HCT116 (cell line): ENCODE data around the gene PCDH1. TPM values are rescaled to one million over a fixed set of nuclear protein-coding genes. Genes with fewer than 3 reads are reported as not detected.
A peak's percentile ranks its signal among the peaks of the same experiment; 100 is the strongest.
"Not testable (repeated sequence)": the region's sequence is repeated elsewhere in the genome, so short reads cannot be mapped to it uniquely, and the experiment has no call there.

ENCODE experiments used
- ATAC-seq: fragments of 200-7000 bp; cut with Tn5 transposase; 2 replicates; pipeline ENCODE4 v1.9.1; 2020; ENCODE audit warnings: mild to moderate bottlenecking, moderate library complexity
- BruUV-seq: library from RNA; stranded (reverse); fragments of 400-500 nt; replicated peaks from 2 replicates; lab custom pipeline; 2021; lab: Mats Ljungman, UMichigan
- CTCF ChIA-PET: fragments of 300-600 bp; sonication (Branson Sonifier 250); formaldehyde crosslinking; loops from one replicate; lab custom pipeline; 2021; ENCODE audit warnings: antibody characterized with exemption; lab: Charles Lee
- POLR2A ChIA-PET: fragments of 300-600, 350-600 bp; sonication (Branson Sonifier 250); formaldehyde crosslinking; loops from one replicate; lab custom pipeline; 2021; ENCODE audit warnings: antibody characterized with exemption; lab: Charles Lee
- RAD21 ChIA-PET, 2 experiments: fragments of 300-600 bp; sonication (Branson Sonifier 250); formaldehyde crosslinking; loops; one replicate each; lab custom pipeline; 2023; ENCODE audit warnings: low total read pairs in 2 of 2; ENCODE audit not compliant: uncharacterized antibody in 2 of 2, unreplicated experiment in 2 of 2, low non-redundant PET in 1 of 2; lab: Charles Lee
- DNase-seq: peaks from one replicate; pipeline ENCODE4 v3.0.0-alpha.2; 2010; ENCODE audit warnings: low read depth, low spot score
- H2AFZ ChIP-seq: fragments of 200-600 bp; shearing (Covaris generic), sonication (generic); 2 replicates; pipeline ENCODE4 v1.6.1; 2017; ENCODE audit warnings: low read depth, mixed run types, mixed read lengths, antibody characterized with exemption, low read length; ENCODE audit not compliant: poor library complexity, severe bottlenecking
- H3K27ac ChIP-seq: 2 replicates; pipeline ENCODE4 v1.5.1; 2012; ENCODE audit warnings: low read depth, low read length
- H3K27me3 ChIP-seq: fragments of 200-600 bp; sonication (generic); 2 replicates; pipeline ENCODE4 v1.6.1; 2016; ENCODE audit warnings: mixed run types, low read length, mixed read lengths; ENCODE audit not compliant: insufficient read depth
- H3K36me3 ChIP-seq, 2 experiments: fragments of 200-500 bp in 1 of 2; fragments of 200-600 bp in 1 of 2; sonication (Bioruptor generic) in 1 of 2; sonication (generic) in 1 of 2; 2 replicates each; pipeline versions ENCODE4 v1.5.1 to v1.6.1; 2014 to 2016; ENCODE audit warnings: low read length in 2 of 2, inconsistent platforms in 1 of 2, mixed read lengths in 1 of 2, mixed run types in 1 of 2; ENCODE audit not compliant: insufficient read depth in 2 of 2, control insufficient read depth in 1 of 2
- H3K4me1 ChIP-seq, 2 experiments: fragments of 200-600 bp in 1 of 2; sonication (generic) in 1 of 2; 2 replicates each; pipeline versions ENCODE4 v1.5.1 to v1.6.1; 2012 to 2017; ENCODE audit warnings: low read length in 2 of 2, inconsistent platforms in 1 of 2, mild to moderate bottlenecking in 1 of 2, mixed read lengths in 1 of 2, mixed run types in 1 of 2, moderate library complexity in 1 of 2; ENCODE audit not compliant: insufficient read depth in 2 of 2, control insufficient read depth in 1 of 2
- H3K4me2 ChIP-seq: fragments of 200-600 bp; sonication (generic); 2 replicates; pipeline ENCODE4 v1.6.1; 2017; ENCODE audit warnings: mixed run types, low read length, mixed read lengths
- H3K4me3 ChIP-seq, 2 experiments: fragments of 200-600 bp in 1 of 2; sonication (generic) in 1 of 2; replicated peaks in 1 of 2; 2 replicates each; pipeline ENCODE4 v1.5.1; 2011 to 2016; ENCODE audit warnings: low read length in 2 of 2, control low read depth in 1 of 2, low read depth in 1 of 2, mild to moderate bottlenecking in 1 of 2, mixed read lengths in 1 of 2, mixed run types in 1 of 2
- H3K79me2 ChIP-seq: fragments of 200-600 bp; sonication (generic); 2 replicates; pipeline ENCODE4 v1.6.1; 2017; ENCODE audit warnings: mild to moderate bottlenecking, mixed run types, low read length, moderate library complexity, mixed read lengths; ENCODE audit not compliant: insufficient read depth
- H3K9ac ChIP-seq: fragments of 200-600 bp; sonication (generic); 2 replicates; pipeline ENCODE4 v1.6.1; 2016; ENCODE audit warnings: low read length, mixed read lengths
- H3K9me2 ChIP-seq: fragments of 200-600 bp; sonication (generic), shearing (Covaris generic); 2 replicates; pipeline ENCODE4 v1.6.1; 2017; ENCODE audit warnings: mixed run types, mild to moderate bottlenecking, moderate library complexity; ENCODE audit not compliant: insufficient read depth
- H3K9me3 ChIP-seq, 2 experiments: fragments of 200-500 bp in 1 of 2; fragments of 200-600 bp in 1 of 2; sonication (Bioruptor generic) in 1 of 2; sonication (generic) in 1 of 2; 2 replicates each; pipeline ENCODE4 v1.6.1; 2014 to 2017; ENCODE audit warnings: low read length in 2 of 2, mixed read lengths in 2 of 2, inconsistent platforms in 1 of 2, low read depth in 1 of 2, mild to moderate bottlenecking in 1 of 2, mixed run types in 1 of 2, moderate library complexity in 1 of 2; ENCODE audit not compliant: control insufficient read depth in 1 of 2, insufficient read depth in 1 of 2
- H4K20me1 ChIP-seq: fragments of 200-600 bp; sonication (generic), shearing (Covaris generic); 2 replicates; pipeline ENCODE4 v1.6.1; 2017; ENCODE audit warnings: mixed run types, mild to moderate bottlenecking, moderate library complexity; ENCODE audit not compliant: insufficient read depth
- CEBPB ChIP-seq: IDR thresholded peaks from 2 replicates; pipeline ENCODE4 v1.6.1; 2012; ENCODE audit warnings: low read depth
- EGR1 ChIP-seq: IDR thresholded peaks from 2 replicates; pipeline ENCODE4 v1.6.1; 2012; ENCODE audit warnings: low read depth
- EZH2 ChIP-seq: fragments of 200-600 bp; sonication (generic); IDR thresholded peaks from 2 replicates; pipeline ENCODE4 v1.6.1; 2017; ENCODE audit warnings: antibody characterized with exemption, mixed run types
- EZH2phosphoT487 ChIP-seq: fragments of 200-600 bp; IDR thresholded peaks from 2 replicates; pipeline ENCODE4 v1.6.1; 2018; ENCODE audit warnings: antibody characterized with exemption, borderline replicate concordance
- FOSL1 ChIP-seq: IDR thresholded peaks from 2 replicates; pipeline ENCODE4 v1.6.1; 2012; ENCODE audit warnings: low read depth
- JUND ChIP-seq: IDR thresholded peaks from 2 replicates; pipeline ENCODE4 v1.6.1; 2012
- POLR2A ChIP-seq: IDR thresholded peaks from 2 replicates; pipeline ENCODE4 v1.7.0; 2011; ENCODE audit warnings: borderline replicate concordance; ENCODE audit not compliant: insufficient read depth, insufficient read length; ENCODE audit errors: extremely low read depth
- POLR2AphosphoS5 ChIP-seq: IDR thresholded peaks from 2 replicates; pipeline ENCODE4 v1.6.1; 2011; ENCODE audit warnings: mild to moderate bottlenecking, low read depth, low read length, moderate library complexity
- SIN3A ChIP-seq: IDR thresholded peaks from 2 replicates; pipeline ENCODE4 v1.6.1; 2012; ENCODE audit warnings: low read depth
- SP1 ChIP-seq: IDR thresholded peaks from 2 replicates; pipeline ENCODE4 v1.6.1; 2012; ENCODE audit warnings: low read depth
- TCF7L2 ChIP-seq: IDR thresholded peaks from 2 replicates; pipeline ENCODE4 v1.7.0; 2011; ENCODE audit warnings: borderline replicate concordance, inconsistent platforms; ENCODE audit not compliant: insufficient read depth, insufficient read length; ENCODE audit errors: extremely low read depth
- YY1 ChIP-seq: IDR thresholded peaks from 2 replicates; pipeline ENCODE4 v1.6.1; 2011; ENCODE audit warnings: low read length, low read depth, moderate library complexity, mild to moderate bottlenecking; ENCODE audit not compliant: insufficient replicate concordance; ENCODE audit errors: extremely low read depth
- ZNF274 ChIP-seq: fragments of 200-500 bp; sonication (Bioruptor generic); IDR thresholded peaks from 2 replicates; pipeline ENCODE4 v1.6.1; 2014; ENCODE audit warnings: mild to moderate bottlenecking, low read depth, low read length, inconsistent platforms
- intact Hi-C: fragments of 100-400 bp; cut with micrococcal nuclease; formaldehyde crosslinking; loops from 2 replicates; pipeline ENCODE4 v1.10.0; 2022
- total RNA-seq: library from RNA; stranded (reverse); gene quantifications from one replicate; pipeline ENCODE4 v1.2.1, GENCODE V29; 2021; ENCODE audit not compliant: unreplicated experiment
- TF ChIP-seq, protein P1 (sequence below), 3 experiments: fragments of 200-600 bp in 1 of 3; sonication (generic) in 1 of 3; IDR thresholded peaks in 2 of 3; conservative IDR thresholded peaks in 1 of 3; 2 replicates each; pipeline ENCODE4 v1.5.1; 2012 to 2017; ENCODE audit warnings: low read depth in 2 of 3, low read length in 2 of 3, antibody characterized with exemption in 1 of 3, borderline replicate concordance in 1 of 3, control low read depth in 1 of 3, mild to moderate bottlenecking in 1 of 3, mixed read lengths in 1 of 3, mixed run types in 1 of 3, moderate library complexity in 1 of 3; ENCODE audit not compliant: insufficient read depth in 1 of 3
- TF ChIP-seq, protein P2 (sequence below): IDR thresholded peaks from 2 replicates; pipeline ENCODE4 v1.6.1; 2012; ENCODE audit warnings: low read depth

PCDH1 gene
- total RNA-seq, 1 experiment from 2014 or later: 24.2 TPM

DNA sequence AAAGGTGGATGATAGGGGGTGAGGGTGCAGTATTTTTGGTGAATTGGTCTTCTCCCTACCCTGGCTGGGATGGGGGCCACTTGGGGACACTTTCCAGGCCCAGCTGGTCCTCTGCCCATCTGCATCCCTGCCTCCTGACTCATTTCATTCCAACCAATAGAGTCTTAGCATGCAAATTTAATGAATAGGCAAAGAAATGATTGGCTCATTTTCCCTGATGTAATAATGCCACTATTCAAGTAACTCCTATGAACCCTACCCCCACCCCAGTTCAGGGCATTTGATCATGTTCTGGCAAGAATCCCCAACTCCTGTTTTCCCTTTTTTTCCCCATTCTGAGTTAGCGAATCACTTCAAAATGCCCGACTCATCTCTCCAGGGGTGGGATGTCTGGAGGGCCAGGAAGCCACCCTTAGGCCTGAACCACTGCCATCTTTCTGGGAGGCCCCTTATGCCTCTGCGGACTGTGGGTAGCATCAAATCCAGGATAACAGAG is 56.7 kb downstream of the PCDH1 start:
- Histone ChIP-seq H3K9me2 (no peaks in the 10 kb centered on the region), H3K79me2 (no peaks in the 10 kb centered on the region), H4K20me1 (no peaks in the 10 kb centered on the region), H3K27ac (no peak overlapping the region), H3K4me3 (no peak overlapping the region), H3K9ac (no peak overlapping the region), H3K4me2 (no peak overlapping the region; the same call in 1 of the 2 replicates), H3K9me3 (no peaks in the 10 kb centered on the region), H3K27me3 (no peaks in the 10 kb centered on the region), H2AFZ (no peak overlapping the region), H3K36me3 (no peaks in the 10 kb centered on the region), H3K4me1 (peaks cover 0 to 7% of the 10 kb centered on the region in 2 experiments; a peak in 2 of 4 replicates)
- ChIA-PET POLR2A (interaction anchor here (1.5 kb wide), 1 partner anchor 11 kb away, joined by 6 read pairs; no protein-coding TSS in a partner anchor), RAD21 (no interaction called here), CTCF (interaction anchor here (1.0 to 1.6 kb wide), 3 partner anchors 10 to 139 kb away, joined by 6 to 8 read pairs (median 6); partner anchors contain the start of gene PCDH1)
- DNase-seq (peak; percentile 71), ATAC-seq (peak; percentile 64)
- peak; percentile 89 for TF ChIP-seq CEBPB
- TF ChIP-seq ZNF274: no peak
- TF ChIP-seq, protein P1, sequence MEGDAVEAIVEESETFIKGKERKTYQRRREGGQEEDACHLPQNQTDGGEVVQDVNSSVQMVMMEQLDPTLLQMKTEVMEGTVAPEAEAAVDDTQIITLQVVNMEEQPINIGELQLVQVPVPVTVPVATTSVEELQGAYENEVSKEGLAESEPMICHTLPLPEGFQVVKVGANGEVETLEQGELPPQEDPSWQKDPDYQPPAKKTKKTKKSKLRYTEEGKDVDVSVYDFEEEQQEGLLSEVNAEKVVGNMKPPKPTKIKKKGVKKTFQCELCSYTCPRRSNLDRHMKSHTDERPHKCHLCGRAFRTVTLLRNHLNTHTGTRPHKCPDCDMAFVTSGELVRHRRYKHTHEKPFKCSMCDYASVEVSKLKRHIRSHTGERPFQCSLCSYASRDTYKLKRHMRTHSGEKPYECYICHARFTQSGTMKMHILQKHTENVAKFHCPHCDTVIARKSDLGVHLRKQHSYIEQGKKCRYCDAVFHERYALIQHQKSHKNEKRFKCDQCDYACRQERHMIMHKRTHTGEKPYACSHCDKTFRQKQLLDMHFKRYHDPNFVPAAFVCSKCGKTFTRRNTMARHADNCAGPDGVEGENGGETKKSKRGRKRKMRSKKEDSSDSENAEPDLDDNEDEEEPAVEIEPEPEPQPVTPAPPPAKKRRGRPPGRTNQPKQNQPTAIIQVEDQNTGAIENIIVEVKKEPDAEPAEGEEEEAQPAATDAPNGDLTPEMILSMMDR (IDR thresholded peaks at IDR 0.05 in 2 of 3, conservative IDR thresholded peaks at IDR 0.05 in 1 of 3; ENCODE audit: borderline replicate concordance in 1 of 3, insufficient read depth in 1 of 3, low read depth in 2 of 3, low read length in 2 of 3): no peak
- TF ChIP-seq EGR1: no peak
- no peak for TF ChIP-seq JUND
- peak; percentile 60 for TF ChIP-seq SP1
- TF ChIP-seq, protein P2, sequence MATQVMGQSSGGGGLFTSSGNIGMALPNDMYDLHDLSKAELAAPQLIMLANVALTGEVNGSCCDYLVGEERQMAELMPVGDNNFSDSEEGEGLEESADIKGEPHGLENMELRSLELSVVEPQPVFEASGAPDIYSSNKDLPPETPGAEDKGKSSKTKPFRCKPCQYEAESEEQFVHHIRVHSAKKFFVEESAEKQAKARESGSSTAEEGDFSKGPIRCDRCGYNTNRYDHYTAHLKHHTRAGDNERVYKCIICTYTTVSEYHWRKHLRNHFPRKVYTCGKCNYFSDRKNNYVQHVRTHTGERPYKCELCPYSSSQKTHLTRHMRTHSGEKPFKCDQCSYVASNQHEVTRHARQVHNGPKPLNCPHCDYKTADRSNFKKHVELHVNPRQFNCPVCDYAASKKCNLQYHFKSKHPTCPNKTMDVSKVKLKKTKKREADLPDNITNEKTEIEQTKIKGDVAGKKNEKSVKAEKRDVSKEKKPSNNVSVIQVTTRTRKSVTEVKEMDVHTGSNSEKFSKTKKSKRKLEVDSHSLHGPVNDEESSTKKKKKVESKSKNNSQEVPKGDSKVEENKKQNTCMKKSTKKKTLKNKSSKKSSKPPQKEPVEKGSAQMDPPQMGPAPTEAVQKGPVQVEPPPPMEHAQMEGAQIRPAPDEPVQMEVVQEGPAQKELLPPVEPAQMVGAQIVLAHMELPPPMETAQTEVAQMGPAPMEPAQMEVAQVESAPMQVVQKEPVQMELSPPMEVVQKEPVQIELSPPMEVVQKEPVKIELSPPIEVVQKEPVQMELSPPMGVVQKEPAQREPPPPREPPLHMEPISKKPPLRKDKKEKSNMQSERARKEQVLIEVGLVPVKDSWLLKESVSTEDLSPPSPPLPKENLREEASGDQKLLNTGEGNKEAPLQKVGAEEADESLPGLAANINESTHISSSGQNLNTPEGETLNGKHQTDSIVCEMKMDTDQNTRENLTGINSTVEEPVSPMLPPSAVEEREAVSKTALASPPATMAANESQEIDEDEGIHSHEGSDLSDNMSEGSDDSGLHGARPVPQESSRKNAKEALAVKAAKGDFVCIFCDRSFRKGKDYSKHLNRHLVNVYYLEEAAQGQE: no peak
- no peak for TF ChIP-seq TCF7L2
- no peak for TF ChIP-seq EZH2phosphoT487
- no peak for TF ChIP-seq YY1
- TF ChIP-seq POLR2A: no peak
- no peak for TF ChIP-seq EZH2
- TF ChIP-seq POLR2AphosphoS5: peak; percentile 37; the same call in 1 of the 2 replicates
- TF ChIP-seq FOSL1: no peak; the same call in 1 of the 2 replicates
- no peak for TF ChIP-seq SIN3A
- no TSS peak for BruUV-seq
- intact Hi-C loops: no loop called here

DNA sequence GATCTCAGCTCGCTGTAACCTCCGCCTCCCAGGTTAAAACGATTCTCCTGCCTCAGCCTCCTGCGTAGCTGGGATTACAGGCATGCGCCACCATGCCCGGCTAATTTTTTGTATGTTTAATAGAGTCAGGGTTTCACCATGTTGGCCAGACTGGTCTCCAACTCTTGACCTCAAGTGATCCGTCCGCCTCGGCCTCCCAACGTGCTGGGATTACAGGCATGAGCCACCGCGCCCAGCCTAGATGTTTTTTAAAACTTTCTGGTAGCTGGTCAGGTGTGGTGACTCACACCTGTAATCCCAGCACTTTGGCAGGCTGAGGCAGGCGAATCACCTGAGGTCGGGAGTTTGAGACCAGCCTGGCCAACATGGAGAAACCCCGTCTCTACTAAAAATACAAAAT is 57.5 kb downstream of the PCDH1 start:
- DNase-seq, CTCF ChIA-PET, H3K9me3 ChIP-seq, H4K20me1 ChIP-seq, RAD21 ChIA-PET, POLR2A ChIA-PET, H3K79me2 ChIP-seq, H3K4me3 ChIP-seq, intact Hi-C loops, ATAC-seq, H3K9me2 ChIP-seq, H3K4me1 ChIP-seq, H3K27me3 ChIP-seq, BruUV-seq, H3K36me3 ChIP-seq, H3K9ac ChIP-seq, H3K4me2 ChIP-seq, H2AFZ ChIP-seq, H3K27ac ChIP-seq: not testable (repeated sequence)
